K562 (cell line): ENCODE results near the gene CPN2. TPM values are rescaled to one million over a fixed set of nuclear protein-coding genes. Genes with fewer than 3 reads are reported as not detected.

Source experiments
- ATAC-seq: fragments of 200-7000 bp; cut with Tn5 transposase; 3 replicates; pipeline ENCODE4 v1.9.1; 2020; ENCODE audit warnings: moderate library complexity
- BruUV-seq: library from RNA; stranded (reverse); fragments of 400-500 nt; replicated peaks from 2 replicates; lab custom pipeline; 2021; lab: Mats Ljungman, UMichigan
- CTCF ChIA-PET: fragments of 300-600 bp; formaldehyde crosslinking; extraction: SDS; loops from one replicate; lab custom pipeline; 2021; ENCODE audit warnings: low intra/inter-chr PET ratio; lab: Yijun Ruan, JAX
- POLR2A ChIA-PET: fragments of 300-600, 350-650 bp; sonication (Branson Sonifier 250); formaldehyde crosslinking; extraction: SDS; loops from one replicate; lab custom pipeline; 2021; ENCODE audit warnings: antibody characterized with exemption, inconsistent platforms; lab: Yijun Ruan, JAX
- DNase-seq, 4 experiments: peaks; one replicate each; pipeline versions ENCODE4 v3.0.0 to v3.0.0-alpha.2; 2011 to 2018; ENCODE audit warnings: low spot score in 3 of 4, mixed read lengths in 3 of 4; ENCODE audit errors: extremely low read depth in 1 of 4
- FAIRE-seq: peaks from 2 replicates; lab custom pipeline; 2011; peaks lifted over from hg19 to GRCh38; lab: Jason Lieb, UNC
- H2AFZ ChIP-seq: 2 replicates; pipeline ENCODE4 v1.6.0; 2011; ENCODE audit warnings: low read depth, low read length, control low read depth, inconsistent platforms
- H3K27ac ChIP-seq: fragments of 200-600 bp; 3 replicates; pipeline ENCODE4 v1.8.0; 2011; ENCODE audit warnings: low read depth, mild to moderate bottlenecking, control low read depth, inconsistent platforms, low read length, moderate library complexity, mixed read lengths; ENCODE audit errors: extremely low read depth
- H3K27me3 ChIP-seq, 2 experiments: fragments of 300-600 bp in 1 of 2; 2 replicates in 1 of 2; 3 replicates in 1 of 2; pipeline versions ENCODE4 v1.6.0 to v1.8.0; 2011; ENCODE audit warnings: inconsistent platforms in 2 of 2, low read length in 2 of 2, mild to moderate bottlenecking in 1 of 2, mixed read lengths in 1 of 2, moderate library complexity in 1 of 2; ENCODE audit not compliant: control insufficient read depth in 2 of 2, insufficient read depth in 2 of 2
- H3K36me3 ChIP-seq: fragments of 300-600 bp; 3 replicates; pipeline ENCODE4 v1.8.0; 2011; ENCODE audit warnings: mild to moderate bottlenecking, low read length, inconsistent platforms; ENCODE audit not compliant: control insufficient read depth, insufficient read depth
- H3K4me1 ChIP-seq, 2 experiments: fragments of 200-600 bp in 1 of 2; replicated peaks in 1 of 2; 2 replicates in 1 of 2; 3 replicates in 1 of 2; pipeline versions ENCODE4 v1.5.1 to v1.8.0; 2011; ENCODE audit warnings: inconsistent platforms in 2 of 2, low read length in 2 of 2, mild to moderate bottlenecking in 1 of 2, mixed read lengths in 1 of 2, moderate library complexity in 1 of 2; ENCODE audit not compliant: control insufficient read depth in 2 of 2, insufficient read depth in 2 of 2
- H3K4me2 ChIP-seq: 2 replicates; pipeline ENCODE4 v1.6.1; 2011; ENCODE audit warnings: low read length, control low read depth, inconsistent platforms, mixed read lengths; ENCODE audit not compliant: insufficient read depth
- H3K4me3 ChIP-seq: fragments of 200-600 bp; sonication (generic), shearing (Covaris generic); 2 replicates; pipeline ENCODE4 v1.5.1; 2016; ENCODE audit warnings: control low read depth, inconsistent platforms
- H3K79me2 ChIP-seq: fragments of 200-600 bp; 3 replicates; pipeline ENCODE4 v1.8.0; 2011; ENCODE audit warnings: low read length, inconsistent platforms; ENCODE audit not compliant: control insufficient read depth, insufficient read depth
- H3K9ac ChIP-seq, 2 experiments: 2 replicates each; pipeline versions ENCODE4 v1.6.0 to v1.6.1; 2011; ENCODE audit warnings: low read depth in 2 of 2, low read length in 2 of 2, control low read depth in 1 of 2, inconsistent platforms in 1 of 2, mild to moderate bottlenecking in 1 of 2, mixed read lengths in 1 of 2; ENCODE audit not compliant: insufficient read depth in 1 of 2
- H3K9me1 ChIP-seq: one replicate; pipeline ENCODE4 v1.6.0; 2011; ENCODE audit warnings: inconsistent platforms, mild to moderate bottlenecking, low read length, moderate library complexity; ENCODE audit not compliant: control insufficient read depth, insufficient read depth
- H3K9me3 ChIP-seq: replicated peaks from 2 replicates; pipeline ENCODE4 v1.5.1; 2011; ENCODE audit warnings: low read depth, low read length, inconsistent platforms; ENCODE audit not compliant: control insufficient read depth, insufficient read depth
- H4K20me1 ChIP-seq: replicated peaks from 2 replicates; pipeline ENCODE4 v1.6.1; 2011; ENCODE audit warnings: low read length, inconsistent platforms, mixed read lengths; ENCODE audit not compliant: control insufficient read depth, insufficient read depth
- FOXK2 ChIP-seq, 2 experiments: fragments of 450-650 bp; IDR thresholded peaks in 1 of 2; conservative IDR thresholded peaks in 1 of 2; 2 replicates each; pipeline ENCODE4 v1.6.1; 2016; ENCODE audit warnings: low read depth in 2 of 2, mild to moderate bottlenecking in 1 of 2
- NR2C1 ChIP-seq, 2 experiments: fragments of 450-650 bp; IDR thresholded peaks; 2 replicates each; pipeline ENCODE4 v1.6.1; 2017; ENCODE audit warnings: mild to moderate bottlenecking in 2 of 2, antibody characterized with exemption in 1 of 2, inconsistent platforms in 1 of 2, missing compliant biosample characterization in 1 of 2, missing genetic modification characterization in 1 of 2
- NR2C2 ChIP-seq, 2 experiments: fragments of 200-800 bp in 1 of 2; sonication (Bioruptor generic) in 1 of 2; sonication (generic) in 1 of 2; formaldehyde crosslinking in 1 of 2; IDR thresholded peaks; 2 replicates each; pipeline versions ENCODE4 v1.6.1 to v1.8.0; 2016 to 2022; ENCODE audit warnings: mild to moderate bottlenecking in 1 of 2, missing compliant biosample characterization in 1 of 2, missing genetic modification characterization in 1 of 2, missing genetic modification reagents in 1 of 2
- PHB2 ChIP-seq: fragments of 450-650 bp; IDR thresholded peaks from 2 replicates; pipeline ENCODE4 v1.6.1; 2017; ENCODE audit warnings: low read depth
- POLR2A ChIP-seq: fragments of 450-650 bp; conservative IDR thresholded peaks from 2 replicates; pipeline ENCODE4 v1.6.1; 2016
- POLR2B ChIP-seq: fragments of 450-650 bp; IDR thresholded peaks from 2 replicates; pipeline ENCODE4 v1.6.1; 2018; ENCODE audit warnings: low read depth; ENCODE audit not compliant: partially characterized antibody
- SMARCC2 ChIP-seq: fragments of 450-650 bp; IDR thresholded peaks from 2 replicates; pipeline ENCODE4 v1.6.1; 2017; ENCODE audit warnings: antibody characterized with exemption, moderate library complexity, mild to moderate bottlenecking, low read depth
- ZMIZ1 ChIP-seq, 2 experiments: fragments of 150-350 bp in 1 of 2; IDR thresholded peaks; 2 replicates each; pipeline ENCODE4 v1.6.1; 2012 to 2016; ENCODE audit warnings: low read depth in 2 of 2, low read length in 2 of 2, mild to moderate bottlenecking in 1 of 2, moderate library complexity in 1 of 2
- ZNF134 ChIP-seq: fragments of 250-450 bp; sonication (Bioruptor Pico); conservative IDR thresholded peaks from 2 replicates; pipeline ENCODE4 v1.4.0; 2020
- ZNF143 ChIP-seq: sonication (generic); formaldehyde crosslinking; IDR thresholded peaks from 2 replicates; pipeline ENCODE4 v1.9.0; 2022; ENCODE audit warnings: mild to moderate bottlenecking, missing genetic modification reagents
- ZNF280B ChIP-seq: fragments of 250-450 bp; sonication (Bioruptor Pico); IDR thresholded peaks from 2 replicates; pipeline ENCODE4 v1.5.1; 2021; ENCODE audit warnings: mild to moderate bottlenecking
- ZNF41 ChIP-seq: fragments of 250-450 bp; sonication (Bioruptor Pico); conservative IDR thresholded peaks from 2 replicates; pipeline ENCODE4 v1.4.0; 2020; ENCODE audit warnings: mild to moderate bottlenecking
- WGBS: fragments of 100-300 bp; shearing (Covaris generic); methylation state at CpG from one replicate; pipeline ENCODE4 v1.1.6; 2016; ENCODE audit warnings: low coverage, mixed read lengths; ENCODE audit not compliant: insufficient coverage; ENCODE audit errors: missing lambda C conversion rate; 5-methylcytosine and 5-hydroxymethylcytosine counted together
- in situ Hi-C: fragments of 300-500 bp; cut with MboI; formaldehyde crosslinking; loops from 4 replicates; pipeline ENCODE4 v1.15.0; 2018; ENCODE audit warnings: inconsistent platforms, mixed read lengths
- intact Hi-C: fragments of 100-400 bp; cut with micrococcal nuclease; formaldehyde crosslinking; loops from 2 replicates; pipeline ENCODE4 v1.14.2; 2022
- polyA plus RNA-seq, 8 experiments: library from polyadenylated mRNA; depleted of rRNA in 4 of 8; stranded (reverse) in 5 of 8; unstranded in 3 of 8; fragments of >200 nt; fragmentation: Nextera tagmentation in 2 of 8; fragmentation: Illumina TruSeq in 1 of 8; extraction: Ambion mirVana in 2 of 8; extraction: Trizol in 1 of 8; gene quantifications; 2 replicates each; pipeline versions ENCODE4 v1.2.1 to v1.2.3, GENCODE V29; 2011 to 2014; ENCODE audit warnings: inconsistent platforms in 1 of 8, missing spikeins in 1 of 8
- total RNA-seq, 7 experiments: library from RNA; depleted of rRNA in 6 of 7; stranded (reverse); fragments of >200 nt in 6 of 7; fragmentation: Illumina TruSeq in 2 of 7; extraction: Trizol in 2 of 7; gene quantifications; 2 replicates each; pipeline versions ENCODE4 v1.2.1 to v1.2.3, GENCODE V29; 2011 to 2021; ENCODE audit warnings: low replicate concordance in 1 of 7

CPN2 gene
- total and polyA plus RNA-seq, 9 of the 15 experiments (the other 6 are each of a cell fraction or from before 2014, with no cell fraction given): not detected

- CTCF ChIA-PET: interaction anchor here (0.8 to 2.3 kb wide), 3 partner anchors 72 to 300 kb away, joined by 3 to 19 read pairs (median 4); no protein-coding TSS in a partner anchor
- no peak for FAIRE-seq
Measured at GRCh38 chr3:194332858-194333211, 18.3 kb downstream of the CPN2 start.

GRCh38 chr3:194330579-194330978 lies 20.5 kb downstream of the CPN2 start:
- TF ChIP-seq ZMIZ1 (IDR thresholded peaks at IDR 0.05; ENCODE audit: low read depth in 2 of 2, low read length in 2 of 2) (no peak), POLR2B (no peak), ZNF280B (CRISPR knock-in tag) (no peak), POLR2A (no peak), FOXK2 (conservative IDR thresholded peaks at IDR 0.05 in 1 of 2, IDR thresholded peaks at IDR 0.05 in 1 of 2; ENCODE audit: low read depth in 2 of 2) (no peak), SMARCC2 (no peak), ZNF134 (no peak), ZNF41 (no peak)
- Histone ChIP-seq H3K36me3 (no peaks in the 10 kb centered on the region), H3K4me1 (peaks cover 3 to 36% of the 10 kb centered on the region in 2 experiments; a peak in 4 of 5 replicates), H3K4me2 (no peak overlapping the region), H3K9me1 (no peaks in the 10 kb centered on the region), H3K79me2 (no peaks in the 10 kb centered on the region), H3K9ac (no peak overlapping the region), H4K20me1 (no peaks in the 10 kb centered on the region), H3K9me3 (no peaks in the 10 kb centered on the region; the same call in 1 of the 2 replicates), H3K4me3 (no peak overlapping the region), H3K27me3 (peaks cover 4 to 58% of the 10 kb centered on the region in 2 experiments), H3K27ac (no peak overlapping the region), H2AFZ (no peak overlapping the region)
- in situ Hi-C loops (loop anchor here (10.0 to 25.0 kb wide), 2 partner anchors 254 to 1868 kb away; no protein-coding TSS in a partner anchor), intact Hi-C loops (loop anchor here (5.0 to 10.0 kb wide), 5 partner anchors 242 to 934 kb away; partner anchors contain the start of gene LSG1)
- 47% methylated on average over 4 of the region's 4 CpGs for WGBS
- POLR2A ChIA-PET: no interaction called here
- FAIRE-seq (no peak), DNase-seq (no peak), ATAC-seq (no peak)
- CTCF ChIA-PET: no interaction called here
- no TSS peak for BruUV-seq

More at GRCh38 chr3:194332858-194333211, 18.3 kb downstream of the CPN2 start:
- Histone ChIP-seq H3K27ac (no peak overlapping the region), H3K79me2 (no peaks in the 10 kb centered on the region), H3K27me3 (peaks cover 19 to 65% of the 10 kb centered on the region in 2 experiments), H3K4me2 (peak overlapping the region; percentile 74; the same call in 1 of the 2 replicates), H3K9me3 (no peaks in the 10 kb centered on the region), H3K9me1 (no peaks in the 10 kb centered on the region), H2AFZ (peak overlapping the region; percentile 81; the same call in 1 of the 2 replicates), H3K4me1 (peaks cover 3 to 28% of the 10 kb centered on the region in 2 experiments; a peak in 4 of 5 replicates), H3K9ac (no peak overlapping the region), H4K20me1 (no peaks in the 10 kb centered on the region), H3K36me3 (no peaks in the 10 kb centered on the region), H3K4me3 (no peak overlapping the region)
- WGBS: 21% methylated on average over 7 of the region's 7 CpGs
- intact Hi-C loops: loop anchor here (1.0 to 10.0 kb wide), 7 partner anchors 71 to 932 kb away; partner anchors contain the start of genes LSG1 and TMEM44
- in situ Hi-C loops: loop anchor here (10.0 to 25.0 kb wide), 2 partner anchors 252 to 1871 kb away; no protein-coding TSS in a partner anchor
- POLR2A ChIA-PET: interaction anchor here (0.6 to 1.0 kb wide), 5 partner anchors 11 to 574 kb away, joined by 3 to 4 read pairs (median 3); no protein-coding TSS in a partner anchor
- TF ChIP-seq NR2C1 (IDR thresholded peaks at IDR 0.05) (peak; percentile 51; the same call in 1 of the 2 replicates), NR2C1 (tag; IDR thresholded peaks at IDR 0.05) (peak; percentile 69), PHB2 (no peak), ZNF143 (0 out of 2 replicates have a peak, but pooled peaks have one; percentile 26), NR2C2 (CRISPR knock-in tag; IDR thresholded peaks at IDR 0.05) (no peak), NR2C2 (tag; IDR thresholded peaks at IDR 0.05) (peak; percentile 69; the same call in 1 of the 2 replicates)
- ATAC-seq (no peak), DNase-seq (no peak)
- no TSS peak for BruUV-seq
